ENCODE results near the gene VPS37B. TPM values are rescaled to one million over a fixed set of nuclear protein-coding genes. Genes with fewer than 3 reads are reported as not detected.
A peak's percentile ranks its signal among the peaks of the same experiment; 100 is the strongest.

VPS37B gene
- total RNA-seq, 1 donor from 2014 or later: 34.9 TPM

DNA sequence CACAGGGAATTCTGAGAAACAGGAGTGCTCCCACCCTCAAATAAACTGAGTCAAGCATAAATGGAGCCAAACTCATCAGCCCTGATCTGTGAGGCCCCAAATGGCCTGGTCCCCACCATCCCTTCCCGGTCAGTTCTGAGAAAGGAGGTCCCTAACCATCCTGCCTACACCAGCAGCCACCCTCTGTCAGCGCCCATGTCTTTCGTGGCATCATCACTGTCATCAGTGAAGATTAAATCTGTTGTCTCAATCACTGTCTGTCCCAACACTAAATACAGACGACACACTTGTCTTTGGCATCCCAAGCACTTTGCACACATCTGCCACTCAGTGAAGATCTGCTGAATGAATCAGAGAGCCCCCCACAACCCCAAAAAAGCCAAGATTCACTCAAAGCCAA lies 22.4 kb downstream of the VPS37B start:
- Histone ChIP-seq H3K27me3 (no peaks in the 10 kb centered on the region), H3K9me3 (no peaks in the 10 kb centered on the region), H3K36me3 (peaks cover 0 to 15% of the 10 kb centered on the region in 2 donors), H3K4me3 (no peak overlapping the region), H3K27ac (peak overlapping the region; percentile 86), H3K4me1 (peaks cover 73% of the 10 kb centered on the region)
- no peak for DNase-seq (ENCODE audit: extremely low spot score in 2 of 2)
- intact Hi-C loops (cut with DNase I): no loop called here
- TF ChIP-seq POLR2A (IDR thresholded peaks at IDR 0.05) (no peak), POLR2AphosphoS5 (IDR thresholded peaks at IDR 0.05; ENCODE audit: insufficient read depth in 1 of 2, low read depth in 1 of 2) (no peak)
- TF ChIP-seq, protein P1, sequence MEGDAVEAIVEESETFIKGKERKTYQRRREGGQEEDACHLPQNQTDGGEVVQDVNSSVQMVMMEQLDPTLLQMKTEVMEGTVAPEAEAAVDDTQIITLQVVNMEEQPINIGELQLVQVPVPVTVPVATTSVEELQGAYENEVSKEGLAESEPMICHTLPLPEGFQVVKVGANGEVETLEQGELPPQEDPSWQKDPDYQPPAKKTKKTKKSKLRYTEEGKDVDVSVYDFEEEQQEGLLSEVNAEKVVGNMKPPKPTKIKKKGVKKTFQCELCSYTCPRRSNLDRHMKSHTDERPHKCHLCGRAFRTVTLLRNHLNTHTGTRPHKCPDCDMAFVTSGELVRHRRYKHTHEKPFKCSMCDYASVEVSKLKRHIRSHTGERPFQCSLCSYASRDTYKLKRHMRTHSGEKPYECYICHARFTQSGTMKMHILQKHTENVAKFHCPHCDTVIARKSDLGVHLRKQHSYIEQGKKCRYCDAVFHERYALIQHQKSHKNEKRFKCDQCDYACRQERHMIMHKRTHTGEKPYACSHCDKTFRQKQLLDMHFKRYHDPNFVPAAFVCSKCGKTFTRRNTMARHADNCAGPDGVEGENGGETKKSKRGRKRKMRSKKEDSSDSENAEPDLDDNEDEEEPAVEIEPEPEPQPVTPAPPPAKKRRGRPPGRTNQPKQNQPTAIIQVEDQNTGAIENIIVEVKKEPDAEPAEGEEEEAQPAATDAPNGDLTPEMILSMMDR (IDR thresholded peaks at IDR 0.05): no peak

DNA sequence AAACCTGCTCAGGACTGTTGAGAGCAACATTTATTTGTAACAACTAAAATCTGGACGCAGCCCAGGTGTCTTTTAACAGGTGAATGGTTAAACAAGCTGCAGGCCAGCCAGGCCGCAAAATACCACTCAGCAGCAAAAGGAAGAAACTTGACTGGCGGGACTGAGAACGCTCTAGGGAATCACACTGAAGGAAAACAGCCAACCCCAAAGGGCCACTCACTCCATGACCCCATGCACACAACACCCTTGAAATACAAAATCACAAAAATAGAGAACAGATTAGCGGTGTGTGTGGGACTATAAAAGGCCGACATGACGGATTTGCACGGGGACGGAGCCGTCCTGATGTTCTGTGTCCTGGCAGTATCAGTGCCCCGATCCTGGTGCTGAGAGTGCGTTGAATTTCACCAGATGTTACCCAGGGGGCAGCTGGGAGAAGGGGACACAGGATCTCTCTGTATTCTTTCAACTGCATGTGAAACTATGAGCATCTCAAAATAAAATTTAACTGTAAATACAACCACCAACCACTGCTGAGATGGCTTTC lies 23.0 kb downstream of the VPS37B start:
- H3K27ac ChIP-seq: peak overlapping the region; percentile 86
- no peaks in the 10 kb centered on the region for H3K27me3 ChIP-seq
- no peaks in the 10 kb centered on the region for H3K9me3 ChIP-seq
- intact Hi-C loops (cut with DNase I): no loop called here
- H3K36me3 ChIP-seq: peaks cover 0 to 20% of the 10 kb centered on the region in 2 donors
- no peak for DNase-seq (ENCODE audit: extremely low spot score in 2 of 2)
- peaks cover 74% of the 10 kb centered on the region for H3K4me1 ChIP-seq
- no peak overlapping the region for H3K4me3 ChIP-seq
- TF ChIP-seq POLR2AphosphoS5 (IDR thresholded peaks at IDR 0.05; ENCODE audit: insufficient read depth in 1 of 2, low read depth in 1 of 2): no peak
- no peak for TF ChIP-seq POLR2A (IDR thresholded peaks at IDR 0.05)
- TF ChIP-seq, protein P1 (IDR thresholded peaks at IDR 0.05): no peak

DNA sequence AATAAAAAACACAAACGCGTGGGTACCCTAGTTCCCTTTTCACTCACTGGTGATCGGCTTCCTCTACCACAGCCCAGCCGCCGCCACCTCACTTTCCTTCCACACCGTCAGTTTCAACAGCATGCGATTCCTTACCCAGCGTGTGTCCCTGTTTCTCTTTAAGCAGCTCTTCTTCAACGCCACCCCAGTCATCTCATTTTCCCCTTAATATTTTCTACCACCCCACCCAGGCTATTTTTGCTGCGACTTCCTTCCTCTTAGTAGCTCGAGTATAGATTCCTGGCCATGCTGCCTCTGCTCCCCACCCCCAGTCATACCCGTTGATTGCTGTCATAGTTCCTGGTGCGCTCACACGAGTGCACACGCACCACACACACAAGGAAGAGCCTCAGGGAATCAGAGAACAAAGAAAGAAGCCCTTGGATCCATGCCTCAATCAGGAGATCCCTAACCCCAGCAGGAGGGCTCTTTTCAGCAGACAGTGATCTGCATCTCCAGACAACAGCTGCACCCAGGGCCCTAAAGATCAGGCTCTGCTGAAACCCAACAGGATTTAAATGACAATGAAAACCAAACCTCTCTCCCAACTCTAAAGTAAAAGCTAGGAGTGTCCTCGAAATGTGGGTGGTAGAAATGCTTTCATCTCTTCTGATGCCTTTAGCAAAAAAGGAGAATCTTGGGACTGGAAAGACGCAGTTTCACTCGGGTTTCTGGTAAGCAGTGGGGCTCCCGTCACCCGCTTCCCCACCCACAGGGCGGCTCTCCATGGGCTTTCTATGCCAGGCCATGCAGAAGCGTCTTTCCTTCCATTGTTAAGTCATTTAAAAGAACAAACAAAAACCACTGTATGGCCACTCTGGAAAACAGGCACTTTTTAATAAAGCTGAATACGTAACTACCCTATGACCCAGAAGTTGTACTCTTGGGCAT lies 23.8 kb downstream of the VPS37B start:
- Histone ChIP-seq H3K27me3 (no peaks in the 10 kb centered on the region), H3K4me1 (peaks cover 75% of the 10 kb centered on the region), H3K4me3 (peak overlapping the region; percentile 25 to 40), H3K36me3 (peaks cover 0 to 22% of the 10 kb centered on the region in 2 donors), H3K27ac (peak overlapping the region; percentile 86), H3K9me3 (no peaks in the 10 kb centered on the region)
- TF ChIP-seq, protein P1 (IDR thresholded peaks at IDR 0.05): no peak
- TF ChIP-seq POLR2A (IDR thresholded peaks at IDR 0.05): no peak
- TF ChIP-seq POLR2AphosphoS5 (IDR thresholded peaks at IDR 0.05; ENCODE audit: insufficient read depth in 1 of 2, low read depth in 1 of 2): no peak
- intact Hi-C loops (cut with DNase I): no loop called here
- no peak for DNase-seq (ENCODE audit: extremely low spot score in 2 of 2)

DNA sequence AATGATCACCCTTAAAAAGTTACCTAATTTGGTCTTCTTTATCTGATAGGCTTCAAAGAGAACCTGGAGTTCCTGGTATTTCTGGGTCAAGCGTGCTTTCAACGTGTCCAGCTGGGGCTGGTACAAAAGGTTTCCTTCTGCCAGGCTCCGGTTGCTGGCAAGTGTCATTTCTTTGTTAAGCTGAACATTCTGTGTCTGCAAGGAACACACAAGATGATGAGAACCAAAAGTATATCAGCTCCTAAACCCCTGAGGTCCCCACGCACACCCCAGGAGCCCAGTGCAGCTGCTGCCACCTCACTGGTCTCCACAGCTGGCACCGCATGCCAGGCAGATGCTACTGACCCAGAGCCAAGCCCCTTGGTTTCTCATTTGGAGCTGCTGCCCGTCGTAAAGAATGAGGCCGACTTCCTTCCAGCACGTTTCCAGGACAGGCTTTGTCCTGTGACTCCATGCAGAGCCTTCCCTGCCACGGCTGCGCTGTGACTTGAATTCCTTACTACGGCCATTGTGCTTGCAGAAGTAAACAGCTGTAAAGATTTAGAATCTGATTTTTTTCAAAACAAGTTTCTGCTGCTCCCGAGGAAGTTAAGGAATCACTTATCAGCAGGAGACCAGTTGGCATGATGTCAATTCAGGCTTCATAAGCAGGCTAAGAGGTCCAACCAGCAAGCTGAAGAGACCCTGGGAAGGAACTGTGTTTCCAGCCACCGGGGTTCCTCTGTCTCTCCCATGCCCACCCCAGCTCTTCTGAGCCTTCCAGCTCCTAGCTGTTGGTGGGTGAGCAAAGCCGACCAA lies 24.9 kb downstream of the VPS37B start:
- H3K4me1 ChIP-seq: peaks cover 69% of the 10 kb centered on the region
- DNase-seq (ENCODE audit: extremely low spot score in 2 of 2): no peak
- H3K36me3 ChIP-seq: peaks cover 0 to 33% of the 10 kb centered on the region in 2 donors
- intact Hi-C loops (cut with DNase I): no loop called here
- no peak for TF ChIP-seq POLR2A (IDR thresholded peaks at IDR 0.05)
- TF ChIP-seq POLR2AphosphoS5 (IDR thresholded peaks at IDR 0.05; ENCODE audit: insufficient read depth in 1 of 2, low read depth in 1 of 2): peak in 1 of 2 donors; percentile 57
- H3K9me3 ChIP-seq: no peaks in the 10 kb centered on the region
- H3K27ac ChIP-seq: peak overlapping the region; percentile 86
- no peaks in the 10 kb centered on the region for H3K27me3 ChIP-seq
- peak overlapping the region; percentile 25 to 40 for H3K4me3 ChIP-seq

DNA sequence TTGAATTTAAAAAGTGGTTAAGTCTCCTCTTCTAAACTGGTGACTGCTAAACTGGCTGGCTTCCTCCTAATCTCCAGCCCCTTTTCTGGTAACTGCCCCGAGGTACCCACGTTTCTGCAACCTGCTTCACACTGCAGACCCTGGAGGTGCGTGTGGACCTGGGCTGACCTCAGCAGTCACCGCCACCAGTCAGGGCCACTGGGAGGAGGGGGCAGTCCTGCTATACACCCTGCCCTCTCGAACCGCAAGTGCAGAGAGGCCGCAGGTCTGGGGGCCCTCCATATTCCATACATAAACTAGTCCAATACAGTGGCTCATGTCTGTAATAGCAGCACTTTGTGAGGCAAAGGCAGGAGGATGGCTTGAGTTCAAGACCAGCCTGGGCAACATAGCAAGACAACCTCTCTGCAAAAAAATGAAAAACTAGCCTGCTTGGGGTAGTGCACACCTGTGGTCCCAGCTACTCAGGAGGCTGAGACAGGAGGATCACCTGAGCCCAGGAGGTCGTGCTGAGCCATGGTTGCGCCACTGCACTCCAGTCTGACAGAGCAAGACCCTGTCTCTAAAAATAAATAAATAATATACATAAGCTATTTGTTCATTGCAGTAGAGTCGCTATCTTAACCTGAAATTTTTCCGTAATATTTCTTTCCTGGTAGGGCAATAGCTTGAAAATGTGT lies 25.6 kb downstream of the VPS37B start:
- Histone ChIP-seq H3K4me3 (peak overlapping the region in 1 of 2 donors; percentile 25), H3K9me3 (no peaks in the 10 kb centered on the region), H3K27ac (peak overlapping the region; percentile 86), H3K36me3 (peaks cover 0 to 34% of the 10 kb centered on the region in 2 donors), H3K4me1 (peaks cover 62% of the 10 kb centered on the region), H3K27me3 (no peaks in the 10 kb centered on the region)
- intact Hi-C loops (cut with DNase I): no loop called here
- TF ChIP-seq POLR2A (IDR thresholded peaks at IDR 0.05) (no peak), POLR2AphosphoS5 (IDR thresholded peaks at IDR 0.05; ENCODE audit: insufficient read depth in 1 of 2, low read depth in 1 of 2) (no peak)
- TF ChIP-seq, protein P1 (IDR thresholded peaks at IDR 0.05): no peak
- DNase-seq (ENCODE audit: extremely low spot score in 2 of 2): no peak
